HG03039 (cell line): ENCODE results near the gene EVL.

ENCODE experiments used
- ATAC-seq: cut with Tn5 transposase; IDR thresholded peaks from one replicate; pipeline ENCODE4 v1.9.1; 2021; ENCODE audit warnings: mild to moderate bottlenecking, moderate library complexity; ENCODE audit not compliant: unreplicated experiment

EVL gene

DNA sequence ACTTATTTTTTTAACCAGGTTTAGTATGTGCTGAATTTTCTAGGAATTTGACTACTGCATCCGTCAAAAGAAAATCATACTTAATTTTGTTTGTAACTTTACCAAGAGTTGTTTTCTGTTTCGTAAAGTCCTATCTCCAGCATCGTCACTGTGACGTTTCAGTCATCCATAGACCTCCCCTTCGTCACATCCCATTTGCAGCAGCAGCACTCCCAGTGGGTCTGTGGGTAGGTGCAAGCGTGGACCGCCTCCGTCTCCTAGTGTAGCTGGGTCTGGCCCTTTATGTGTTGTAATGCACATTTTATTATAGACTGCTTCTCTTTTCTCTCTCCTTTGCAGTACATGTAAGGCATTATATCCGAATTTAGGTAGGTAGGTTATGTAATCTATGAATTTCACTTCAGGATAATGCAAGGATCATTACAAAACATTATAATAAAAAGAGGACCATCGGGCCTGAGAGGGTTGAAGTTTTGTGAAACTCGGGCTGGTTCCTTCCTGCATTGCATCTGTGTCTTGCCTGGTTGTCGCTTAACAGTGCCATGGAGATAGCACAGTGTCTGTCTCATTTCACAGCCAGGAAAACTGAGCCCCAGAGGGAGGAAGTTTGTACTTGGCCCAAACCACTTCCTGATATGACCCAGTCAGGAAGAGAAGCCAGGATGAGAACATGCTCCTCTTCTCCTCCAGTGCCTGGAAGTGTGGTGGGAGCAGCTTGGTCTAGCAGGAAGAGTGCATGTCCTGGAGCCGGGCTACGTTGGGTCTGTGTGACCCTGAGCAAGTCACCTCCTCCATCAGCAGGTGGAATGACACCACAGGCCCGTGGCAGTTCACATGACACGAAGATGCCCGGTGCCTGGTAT, 41.3 kb downstream of the EVL start:
- ATAC-seq, result no peak

GRCh38 chr14:100107236-100107635, 42.0 kb downstream of the EVL start:
- no peak for ATAC-seq

- no peak for ATAC-seq
Observed at GRCh38 chr14:100108042-100108825, 43.0 kb downstream of the EVL start.

GRCh38 chr14:100108840-100109593, 43.8 kb downstream of the EVL start:
- no peak for ATAC-seq

DNA sequence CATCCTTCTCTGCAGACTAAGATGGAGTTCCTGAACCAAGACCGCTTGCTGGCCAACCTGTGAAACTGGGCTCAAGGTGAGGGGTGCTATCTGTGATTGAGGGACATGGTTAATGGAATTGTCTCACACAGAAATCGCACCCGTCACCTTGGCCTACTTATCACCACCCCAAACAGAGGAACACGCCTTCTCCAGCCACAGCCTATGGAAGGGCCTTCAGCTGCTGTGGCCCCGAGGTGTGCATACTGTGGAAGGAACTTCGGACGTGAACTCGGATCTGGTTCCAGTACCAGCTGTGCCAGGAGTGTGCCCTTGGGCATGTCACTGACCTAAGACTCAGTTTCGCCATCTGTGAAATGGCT, 44.4 kb downstream of the EVL start:
- no peak for ATAC-seq

DNA sequence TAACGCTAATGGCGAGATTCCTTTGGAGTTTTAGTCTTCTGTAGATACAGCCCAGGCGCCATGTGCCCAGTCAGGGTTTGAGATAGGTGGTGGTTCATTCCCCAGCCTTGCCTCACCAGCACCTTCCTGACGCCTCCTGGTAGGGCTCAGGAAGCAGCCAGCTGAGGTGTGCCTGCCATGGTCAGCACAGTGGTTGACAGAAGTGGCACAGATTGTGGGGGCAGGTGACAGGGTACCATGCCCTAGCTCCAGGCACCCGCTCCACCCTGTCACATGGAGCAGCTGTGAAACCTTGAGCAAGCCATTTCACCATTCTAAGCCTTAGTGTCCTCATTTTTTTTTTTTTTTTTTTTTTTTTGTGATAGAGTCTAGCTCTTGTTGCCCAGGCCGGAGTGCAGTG, 45.6 kb downstream of the EVL start:
- ATAC-seq, result no peak

GRCh38 chr14:100111931-100112704, 46.9 kb downstream of the EVL start:
- no peak for ATAC-seq

- ATAC-seq, result no peak
Observed at GRCh38 chr14:100114109-100114765, 49.0 kb downstream of the EVL start.

GRCh38 chr14:100115236-100115635, 50.0 kb downstream of the EVL start:
- no peak for ATAC-seq

GRCh38 chr14:100115726-100116125, 50.5 kb downstream of the EVL start:
- no peak for ATAC-seq

DNA sequence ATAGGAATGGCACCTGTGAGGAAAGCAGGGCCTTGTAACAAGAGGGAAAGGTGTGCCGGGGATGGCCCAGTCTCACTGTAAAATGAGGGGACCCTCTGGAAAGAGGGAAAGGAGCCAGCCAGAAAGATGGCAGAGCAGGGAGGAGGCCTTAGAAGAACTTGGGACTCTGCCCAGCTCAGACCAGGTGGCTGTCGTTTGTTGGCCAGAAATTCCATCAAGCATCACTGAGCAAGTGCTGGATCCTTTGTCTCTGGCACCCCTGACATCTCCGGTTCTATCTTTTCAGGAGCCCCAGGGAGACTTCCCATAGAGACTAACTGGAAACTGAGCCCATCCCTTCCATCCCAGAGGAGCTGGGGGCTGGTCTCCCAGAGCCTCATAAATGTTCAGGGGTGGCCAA, 50.9 kb downstream of the EVL start:
- no peak for ATAC-seq

DNA sequence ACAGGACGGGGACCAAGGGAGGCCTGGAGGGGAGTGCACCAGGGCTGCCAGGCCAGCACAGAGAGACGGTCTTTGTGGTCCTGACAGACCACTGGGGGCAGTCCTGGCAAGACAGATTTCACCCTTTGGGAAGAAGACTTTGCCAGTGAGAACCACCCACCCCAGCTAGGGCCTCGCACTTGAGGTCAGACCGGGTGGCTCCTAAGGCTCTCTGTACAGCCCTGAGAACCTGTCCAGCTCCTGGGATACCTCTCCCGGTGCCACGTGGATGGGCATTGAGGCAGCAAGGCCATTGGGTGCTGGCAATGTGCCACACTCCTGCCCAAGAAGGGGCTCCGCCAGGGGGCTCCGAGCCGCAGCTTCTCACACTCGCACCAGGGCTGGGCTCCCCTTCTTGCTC, 51.8 kb downstream of the EVL start:
- ATAC-seq, result no peak

DNA sequence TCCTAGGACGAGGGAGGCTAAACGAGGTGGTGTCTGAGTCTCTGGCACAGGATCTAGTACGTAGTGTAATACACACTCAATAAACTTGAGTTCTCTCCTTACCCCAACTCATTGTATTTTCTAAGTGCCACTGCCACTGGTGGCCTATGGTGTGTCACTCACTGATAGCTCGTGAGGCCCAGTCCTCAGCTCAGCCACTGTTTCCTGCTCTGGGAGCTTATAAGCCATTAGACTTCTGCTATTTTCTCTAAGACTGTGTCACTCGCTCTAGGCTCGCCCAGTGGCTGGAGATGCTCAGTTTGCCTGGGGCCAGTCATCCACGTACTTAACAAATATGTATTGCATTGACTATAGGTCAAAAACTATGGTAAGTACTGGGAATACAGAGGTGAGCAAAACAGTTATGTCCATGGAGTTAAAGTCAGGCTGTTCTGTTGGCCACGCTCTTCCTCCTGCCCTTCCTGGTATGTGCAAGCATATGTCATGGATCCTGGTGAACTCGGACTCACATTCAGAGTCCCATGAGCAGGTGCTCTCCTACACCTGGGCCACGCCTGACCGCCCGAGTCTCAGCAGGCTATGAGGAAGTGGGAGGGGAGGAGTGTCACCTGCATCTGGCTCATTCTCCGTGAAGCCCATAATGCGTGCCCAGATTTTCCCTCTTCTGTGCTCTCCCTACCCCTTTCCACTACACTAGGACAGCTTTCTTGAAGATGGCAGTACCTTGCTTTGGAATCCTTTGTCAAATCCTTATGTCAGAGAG, 52.6 kb downstream of the EVL start:
- no peak for ATAC-seq

DNA sequence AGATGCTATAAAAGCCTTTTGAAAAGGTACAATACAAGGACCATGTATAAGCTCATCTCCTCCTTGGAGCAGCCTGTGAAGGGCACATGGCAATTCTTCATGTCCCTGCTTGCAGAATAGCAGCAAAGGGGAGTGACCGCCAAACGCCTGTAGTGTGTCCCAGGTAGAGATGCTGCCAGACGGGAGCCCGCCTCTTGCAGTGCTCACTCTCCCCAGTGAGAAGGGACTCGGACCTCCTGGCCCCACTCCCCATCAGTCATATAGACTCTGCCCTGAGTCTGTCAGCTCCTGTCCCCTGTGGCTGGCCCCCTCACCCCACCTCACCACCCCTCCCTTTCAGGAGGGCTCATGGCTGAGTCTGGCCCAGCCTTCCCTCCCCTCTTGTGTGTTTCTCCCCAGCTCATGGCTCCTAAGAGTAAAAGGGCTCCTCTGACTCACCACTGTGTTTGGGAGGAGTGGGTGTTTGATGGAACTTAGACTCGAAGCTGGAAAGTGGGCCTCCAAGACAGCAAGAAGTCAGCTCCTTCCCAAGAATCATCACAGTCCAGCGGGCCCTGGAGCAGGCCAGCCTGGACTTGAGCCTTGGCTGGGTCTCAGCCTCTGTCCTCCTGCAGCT, 53.3 kb downstream of the EVL start:
- ATAC-seq, result no peak

- no peak for ATAC-seq
Observed at GRCh38 chr14:100119251-100119650, 54.0 kb downstream of the EVL start.

- no peak for ATAC-seq
Observed at GRCh38 chr14:100120522-100121269, 55.5 kb downstream of the EVL start.

- ATAC-seq, result no peak
Observed at GRCh38 chr14:100121643-100122480, 56.6 kb downstream of the EVL start.
